A549 (cell line): ENCODE data around the gene TSHZ3.

Source experiments
- HMGXB4 ChIP-seq: fragments of 250-450 bp; sonication (Bioruptor Pico); IDR thresholded peaks from 2 replicates; pipeline ENCODE4 v1.5.0; 2021; ENCODE audit warnings: mild to moderate bottlenecking, moderate library complexity, borderline replicate concordance
- POLR2A ChIP-seq: IDR thresholded peaks from 2 replicates; pipeline ENCODE4 v1.6.1; 2012; ENCODE audit warnings: mild to moderate bottlenecking, low read length
- TP53 ChIP-seq: fragments of 250-450 bp; sonication (Bioruptor Pico); IDR thresholded peaks from 2 replicates; pipeline ENCODE4 v1.5.0; 2021; ENCODE audit warnings: mild to moderate bottlenecking, moderate library complexity

- TF ChIP-seq HMGXB4 (CRISPR knock-in tag) = no peak
- TF ChIP-seq POLR2A = peak; percentile 28; the same call in 1 of the 2 replicates
- TF ChIP-seq TP53 (CRISPR knock-in tag) = no peak
Measured at GRCh38 chr19:31294189-31294588, 55.0 kb downstream of the TSHZ3 start.
